ENCODE data around the gene SYNE1. TPM values are rescaled to one million over a fixed set of nuclear protein-coding genes. Genes with fewer than 3 reads are reported as not detected.

The SYNE1 gene
- total RNA-seq, 1 experiment from 2014 or later, result 6.5 TPM

GRCh38 chr6:152273002-152273401, 364.2 kb downstream of the SYNE1 start:
- no peak overlapping the region for H3K27ac Mint-ChIP-seq
- no peak for ATAC-seq
- CTCF ChIA-PET, result interaction anchor here (1.0 to 1.2 kb wide), 4 partner anchors 12 to 508 kb away, joined by 3 to 6 read pairs (median 4); no protein-coding TSS in a partner anchor
- no peak overlapping the region for H3K4me3 Mint-ChIP-seq
- no peaks in the 10 kb centered on the region for H3K9me3 Mint-ChIP-seq
- no peak for DNase-seq (ENCODE audit: low spot score)
- TF ChIP-seq RELA (CRISPR knock-in tag; IDR thresholded peaks at IDR 0.05; ENCODE audit: borderline replicate concordance) (no peak), ZNF317 (CRISPR knock-in tag; IDR thresholded peaks at IDR 0.05; ENCODE audit: borderline replicate concordance, low read depth) (no peak), NFATC4 (CRISPR knock-in tag; IDR thresholded peaks at IDR 0.05) (no peak), ZBTB21 (CRISPR knock-in tag; IDR thresholded peaks at IDR 0.05; ENCODE audit: borderline replicate concordance) (no peak), OVOL2 (CRISPR knock-in tag; IDR thresholded peaks at IDR 0.05; ENCODE audit: borderline replicate concordance) (no peak), MXD4 (CRISPR knock-in tag; IDR thresholded peaks at IDR 0.05; ENCODE audit: borderline replicate concordance) (no peak), KAT7 (CRISPR knock-in tag; IDR thresholded peaks at IDR 0.05; ENCODE audit: borderline replicate concordance) (no peak), SP1 (CRISPR knock-in tag; conservative IDR thresholded peaks at IDR 0.05) (no peak), MYBL2 (CRISPR knock-in tag; IDR thresholded peaks at IDR 0.05) (no peak), SMAD4 (CRISPR knock-in tag; IDR thresholded peaks at IDR 0.05) (no peak), ZNF263 (CRISPR knock-in tag; IDR thresholded peaks at IDR 0.05; ENCODE audit: low read depth) (no peak), PRRX2 (CRISPR knock-in tag; IDR thresholded peaks at IDR 0.05) (no peak), CREB1 (CRISPR knock-in tag; IDR thresholded peaks at IDR 0.05) (no peak), JUN (CRISPR knock-in tag; IDR thresholded peaks at IDR 0.05) (no peak)
- TF ChIP-seq, protein P1, sequence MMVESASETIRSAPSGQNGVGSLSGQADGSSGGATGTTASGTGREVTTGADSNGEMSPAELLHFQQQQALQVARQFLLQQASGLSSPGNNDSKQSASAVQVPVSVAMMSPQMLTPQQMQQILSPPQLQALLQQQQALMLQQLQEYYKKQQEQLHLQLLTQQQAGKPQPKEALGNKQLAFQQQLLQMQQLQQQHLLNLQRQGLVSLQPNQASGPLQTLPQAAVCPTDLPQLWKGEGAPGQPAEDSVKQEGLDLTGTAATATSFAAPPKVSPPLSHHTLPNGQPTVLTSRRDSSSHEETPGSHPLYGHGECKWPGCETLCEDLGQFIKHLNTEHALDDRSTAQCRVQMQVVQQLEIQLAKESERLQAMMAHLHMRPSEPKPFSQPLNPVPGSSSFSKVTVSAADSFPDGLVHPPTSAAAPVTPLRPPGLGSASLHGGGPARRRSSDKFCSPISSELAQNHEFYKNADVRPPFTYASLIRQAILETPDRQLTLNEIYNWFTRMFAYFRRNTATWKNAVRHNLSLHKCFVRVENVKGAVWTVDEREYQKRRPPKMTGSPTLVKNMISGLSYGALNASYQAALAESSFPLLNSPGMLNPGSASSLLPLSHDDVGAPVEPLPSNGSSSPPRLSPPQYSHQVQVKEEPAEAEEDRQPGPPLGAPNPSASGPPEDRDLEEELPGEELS (CRISPR knock-in tag; IDR thresholded peaks at IDR 0.05), result no peak
- no peaks in the 10 kb centered on the region for H3K27me3 Mint-ChIP-seq (ENCODE audit: low read depth)
- POLR2A ChIA-PET, result no interaction called here
- H3K36me3 Mint-ChIP-seq, result peaks cover 3% of the 10 kb centered on the region; the same call in 1 of the 2 replicates
- peaks cover 39% of the 10 kb centered on the region for H3K4me1 Mint-ChIP-seq

DNA sequence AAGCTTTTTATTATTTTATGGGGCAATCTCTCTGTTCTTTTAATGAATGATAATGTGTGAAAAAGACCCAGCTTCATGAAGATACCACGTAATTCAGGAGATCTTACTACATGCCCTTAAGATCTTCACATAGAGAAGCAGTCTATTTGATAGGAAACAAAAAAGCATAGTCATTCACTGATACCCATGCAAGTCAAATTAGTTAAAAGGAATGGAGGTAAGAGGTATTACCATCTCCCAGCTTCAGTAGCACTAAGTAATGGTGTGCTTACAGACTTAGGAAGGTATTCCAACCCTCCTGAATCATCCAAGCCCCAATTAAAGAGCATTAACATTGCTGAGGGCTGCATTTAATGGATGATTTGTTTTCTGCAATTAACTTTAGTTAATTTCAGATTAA, 364.7 kb downstream of the SYNE1 start:
- Mint-ChIP-seq H3K4me3 (no peak overlapping the region), H3K27ac (no peak overlapping the region), H3K4me1 (peaks cover 40% of the 10 kb centered on the region), H3K27me3 (ENCODE audit: low read depth) (no peaks in the 10 kb centered on the region), H3K9me3 (no peaks in the 10 kb centered on the region), H3K36me3 (no peaks in the 10 kb centered on the region; the same call in 1 of the 2 replicates)
- ChIA-PET POLR2A (no interaction called here), CTCF (interaction anchor here (1.2 kb wide), 2 partner anchors 107 to 507 kb away, joined by 3 to 4 read pairs; no protein-coding TSS in a partner anchor)
- no peak for DNase-seq (ENCODE audit: low spot score)
- no peak for ATAC-seq
- TF ChIP-seq, protein P2, sequence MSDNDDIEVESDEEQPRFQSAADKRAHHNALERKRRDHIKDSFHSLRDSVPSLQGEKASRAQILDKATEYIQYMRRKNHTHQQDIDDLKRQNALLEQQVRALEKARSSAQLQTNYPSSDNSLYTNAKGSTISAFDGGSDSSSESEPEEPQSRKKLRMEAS (CRISPR knock-in tag; IDR thresholded peaks at IDR 0.05), result no peak
- TF ChIP-seq CBFB (CRISPR knock-in tag; IDR thresholded peaks at IDR 0.05; ENCODE audit: low read depth), result no peak
- TF ChIP-seq SMAD3 (CRISPR knock-in tag; IDR thresholded peaks at IDR 0.05; ENCODE audit: borderline replicate concordance), result no peak
- no peak for TF ChIP-seq ZNF317 (CRISPR knock-in tag; IDR thresholded peaks at IDR 0.05; ENCODE audit: borderline replicate concordance, low read depth)
- no peak for TF ChIP-seq IRF2 (CRISPR knock-in tag; IDR thresholded peaks at IDR 0.05; ENCODE audit: borderline replicate concordance, low read depth)
- TF ChIP-seq ZNF423 (CRISPR knock-in tag; IDR thresholded peaks at IDR 0.05), result no peak
- TF ChIP-seq, protein P3, sequence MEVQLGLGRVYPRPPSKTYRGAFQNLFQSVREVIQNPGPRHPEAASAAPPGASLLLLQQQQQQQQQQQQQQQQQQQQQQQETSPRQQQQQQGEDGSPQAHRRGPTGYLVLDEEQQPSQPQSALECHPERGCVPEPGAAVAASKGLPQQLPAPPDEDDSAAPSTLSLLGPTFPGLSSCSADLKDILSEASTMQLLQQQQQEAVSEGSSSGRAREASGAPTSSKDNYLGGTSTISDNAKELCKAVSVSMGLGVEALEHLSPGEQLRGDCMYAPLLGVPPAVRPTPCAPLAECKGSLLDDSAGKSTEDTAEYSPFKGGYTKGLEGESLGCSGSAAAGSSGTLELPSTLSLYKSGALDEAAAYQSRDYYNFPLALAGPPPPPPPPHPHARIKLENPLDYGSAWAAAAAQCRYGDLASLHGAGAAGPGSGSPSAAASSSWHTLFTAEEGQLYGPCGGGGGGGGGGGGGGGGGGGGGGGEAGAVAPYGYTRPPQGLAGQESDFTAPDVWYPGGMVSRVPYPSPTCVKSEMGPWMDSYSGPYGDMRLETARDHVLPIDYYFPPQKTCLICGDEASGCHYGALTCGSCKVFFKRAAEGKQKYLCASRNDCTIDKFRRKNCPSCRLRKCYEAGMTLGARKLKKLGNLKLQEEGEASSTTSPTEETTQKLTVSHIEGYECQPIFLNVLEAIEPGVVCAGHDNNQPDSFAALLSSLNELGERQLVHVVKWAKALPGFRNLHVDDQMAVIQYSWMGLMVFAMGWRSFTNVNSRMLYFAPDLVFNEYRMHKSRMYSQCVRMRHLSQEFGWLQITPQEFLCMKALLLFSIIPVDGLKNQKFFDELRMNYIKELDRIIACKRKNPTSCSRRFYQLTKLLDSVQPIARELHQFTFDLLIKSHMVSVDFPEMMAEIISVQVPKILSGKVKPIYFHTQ (CRISPR knock-in tag; IDR thresholded peaks at IDR 0.05), result no peak
- TF ChIP-seq, protein P4, sequence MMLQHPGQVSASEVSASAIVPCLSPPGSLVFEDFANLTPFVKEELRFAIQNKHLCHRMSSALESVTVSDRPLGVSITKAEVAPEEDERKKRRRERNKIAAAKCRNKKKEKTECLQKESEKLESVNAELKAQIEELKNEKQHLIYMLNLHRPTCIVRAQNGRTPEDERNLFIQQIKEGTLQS (CRISPR knock-in tag; conservative IDR thresholded peaks at IDR 0.05), result no peak

Data from WTC11 (cell line).